K562 (cell line): ENCODE measurements around the gene VWF. TPM values are rescaled to one million over a fixed set of nuclear protein-coding genes. Genes with fewer than 3 reads are reported as not detected.

Experiments used
- ATAC-seq: fragments of 200-7000 bp; cut with Tn5 transposase; 3 replicates; pipeline ENCODE4 v1.9.1; 2020; ENCODE audit warnings: moderate library complexity
- BruUV-seq: library from RNA; stranded (reverse); fragments of 400-500 nt; replicated peaks from 2 replicates; lab custom pipeline; 2021; lab: Mats Ljungman, UMichigan
- CTCF ChIA-PET: fragments of 300-600 bp; formaldehyde crosslinking; extraction: SDS; loops from one replicate; lab custom pipeline; 2021; ENCODE audit warnings: low intra/inter-chr PET ratio; lab: Yijun Ruan, JAX
- POLR2A ChIA-PET: fragments of 300-600, 350-650 bp; sonication (Branson Sonifier 250); formaldehyde crosslinking; extraction: SDS; loops from one replicate; lab custom pipeline; 2021; ENCODE audit warnings: antibody characterized with exemption, inconsistent platforms; lab: Yijun Ruan, JAX
- DNase-seq, 4 experiments: peaks; one replicate each; pipeline versions ENCODE4 v3.0.0 to v3.0.0-alpha.2; 2011 to 2018; ENCODE audit warnings: low spot score in 3 of 4, mixed read lengths in 3 of 4; ENCODE audit errors: extremely low read depth in 1 of 4
- FAIRE-seq: peaks from 2 replicates; lab custom pipeline; 2011; peaks lifted over from hg19 to GRCh38; lab: Jason Lieb, UNC
- H2AFZ ChIP-seq: 2 replicates; pipeline ENCODE4 v1.6.0; 2011; ENCODE audit warnings: low read depth, low read length, control low read depth, inconsistent platforms
- H3K27ac ChIP-seq: fragments of 200-600 bp; 3 replicates; pipeline ENCODE4 v1.8.0; 2011; ENCODE audit warnings: low read depth, mild to moderate bottlenecking, control low read depth, inconsistent platforms, low read length, moderate library complexity, mixed read lengths; ENCODE audit errors: extremely low read depth
- H3K27me3 ChIP-seq, 2 experiments: fragments of 300-600 bp in 1 of 2; 2 replicates in 1 of 2; 3 replicates in 1 of 2; pipeline versions ENCODE4 v1.6.0 to v1.8.0; 2011; ENCODE audit warnings: inconsistent platforms in 2 of 2, low read length in 2 of 2, mild to moderate bottlenecking in 1 of 2, mixed read lengths in 1 of 2, moderate library complexity in 1 of 2; ENCODE audit not compliant: control insufficient read depth in 2 of 2, insufficient read depth in 2 of 2
- H3K36me3 ChIP-seq: fragments of 300-600 bp; 3 replicates; pipeline ENCODE4 v1.8.0; 2011; ENCODE audit warnings: mild to moderate bottlenecking, low read length, inconsistent platforms; ENCODE audit not compliant: control insufficient read depth, insufficient read depth
- H3K4me1 ChIP-seq, 2 experiments: fragments of 200-600 bp in 1 of 2; replicated peaks in 1 of 2; 2 replicates in 1 of 2; 3 replicates in 1 of 2; pipeline versions ENCODE4 v1.5.1 to v1.8.0; 2011; ENCODE audit warnings: inconsistent platforms in 2 of 2, low read length in 2 of 2, mild to moderate bottlenecking in 1 of 2, mixed read lengths in 1 of 2, moderate library complexity in 1 of 2; ENCODE audit not compliant: control insufficient read depth in 2 of 2, insufficient read depth in 2 of 2
- H3K4me2 ChIP-seq: 2 replicates; pipeline ENCODE4 v1.6.1; 2011; ENCODE audit warnings: low read length, control low read depth, inconsistent platforms, mixed read lengths; ENCODE audit not compliant: insufficient read depth
- H3K4me3 ChIP-seq: fragments of 200-600 bp; sonication (generic), shearing (Covaris generic); 2 replicates; pipeline ENCODE4 v1.5.1; 2016; ENCODE audit warnings: control low read depth, inconsistent platforms
- H3K79me2 ChIP-seq: fragments of 200-600 bp; 3 replicates; pipeline ENCODE4 v1.8.0; 2011; ENCODE audit warnings: low read length, inconsistent platforms; ENCODE audit not compliant: control insufficient read depth, insufficient read depth
- H3K9ac ChIP-seq, 2 experiments: 2 replicates each; pipeline versions ENCODE4 v1.6.0 to v1.6.1; 2011; ENCODE audit warnings: low read depth in 2 of 2, low read length in 2 of 2, control low read depth in 1 of 2, inconsistent platforms in 1 of 2, mild to moderate bottlenecking in 1 of 2, mixed read lengths in 1 of 2; ENCODE audit not compliant: insufficient read depth in 1 of 2
- H3K9me1 ChIP-seq: one replicate; pipeline ENCODE4 v1.6.0; 2011; ENCODE audit warnings: inconsistent platforms, mild to moderate bottlenecking, low read length, moderate library complexity; ENCODE audit not compliant: control insufficient read depth, insufficient read depth
- H3K9me3 ChIP-seq: replicated peaks from 2 replicates; pipeline ENCODE4 v1.5.1; 2011; ENCODE audit warnings: low read depth, low read length, inconsistent platforms; ENCODE audit not compliant: control insufficient read depth, insufficient read depth
- H4K20me1 ChIP-seq: replicated peaks from 2 replicates; pipeline ENCODE4 v1.6.1; 2011; ENCODE audit warnings: low read length, inconsistent platforms, mixed read lengths; ENCODE audit not compliant: control insufficient read depth, insufficient read depth
- ARNT ChIP-seq, 2 experiments: fragments of 450-650 bp; IDR thresholded peaks; 2 replicates each; pipeline ENCODE4 v1.6.1; 2016; ENCODE audit warnings: mild to moderate bottlenecking in 1 of 2
- CEBPG ChIP-seq, 3 experiments: fragments of 200-800 bp in 1 of 3; sonication (Bioruptor generic) in 1 of 3; sonication (generic) in 1 of 3; formaldehyde crosslinking in 1 of 3; IDR thresholded peaks in 2 of 3; conservative IDR thresholded peaks in 1 of 3; 2 replicates each; pipeline versions ENCODE4 v1.6.1 to v1.8.0; 2016 to 2022; ENCODE audit warnings: missing compliant biosample characterization in 2 of 3, missing genetic modification characterization in 2 of 3, mild to moderate bottlenecking in 1 of 3, missing genetic modification reagents in 1 of 3
- CHCHD3 ChIP-seq: fragments of 250-450 bp; sonication (Bioruptor Pico); IDR thresholded peaks from 2 replicates; pipeline ENCODE4 v2.1.2; 2022; ENCODE audit warnings: mild to moderate bottlenecking
- FOXK1 ChIP-seq: sonication (generic); formaldehyde crosslinking; IDR thresholded peaks from 2 replicates; pipeline ENCODE4 v1.8.0; 2022; ENCODE audit warnings: missing genetic modification reagents, mild to moderate bottlenecking, borderline replicate concordance
- HMG20B ChIP-seq: fragments of 250-450 bp; sonication (Bioruptor Pico); IDR thresholded peaks from 2 replicates; pipeline ENCODE4 v1.5.0; 2021; ENCODE audit warnings: mild to moderate bottlenecking
- JUNB ChIP-seq: fragments of 450-650 bp; formaldehyde crosslinking; conservative IDR thresholded peaks from 2 replicates; pipeline ENCODE4 v1.4.0; 2020; ENCODE audit warnings: mild to moderate bottlenecking
- JUND ChIP-seq, 2 experiments: IDR thresholded peaks; 2 replicates in 1 of 2; 3 replicates in 1 of 2; pipeline ENCODE4 v1.6.1; 2011; ENCODE audit warnings: borderline replicate concordance in 2 of 2, low read depth in 2 of 2, low read length in 2 of 2, improper control_type of control experiment in 1 of 2, missing biosample characterization in 1 of 2, missing genetic modification characterization in 1 of 2, missing genetic modification reagents in 1 of 2
- MCM5 ChIP-seq: fragments of 450-650 bp; IDR thresholded peaks from 2 replicates; pipeline ENCODE4 v1.6.1; 2016; ENCODE audit warnings: low read depth
- MTA2 ChIP-seq: fragments of 450-650 bp; IDR thresholded peaks from 2 replicates; pipeline ENCODE4 v1.6.1; 2016; ENCODE audit warnings: low read depth
- MTA3 ChIP-seq: fragments of 450-650 bp; formaldehyde crosslinking; IDR thresholded peaks from 2 replicates; pipeline ENCODE4 v1.6.1; 2017; ENCODE audit warnings: mild to moderate bottlenecking, borderline replicate concordance
- RFX5 ChIP-seq: IDR thresholded peaks from 2 replicates; pipeline ENCODE4 v1.6.1; 2011; ENCODE audit warnings: low read depth, mild to moderate bottlenecking, improper control_type of control experiment, low read length
- RREB1 ChIP-seq: fragments of 250-450 bp; sonication (Bioruptor Pico); IDR thresholded peaks from 2 replicates; pipeline ENCODE4 v1.4.0; 2020
- SREBF2 ChIP-seq: sonication (generic); formaldehyde crosslinking; IDR thresholded peaks from 2 replicates; pipeline ENCODE4 v1.4.0; 2020; ENCODE audit warnings: mild to moderate bottlenecking, missing genetic modification reagents
- ZBTB43 ChIP-seq: sonication (generic); formaldehyde crosslinking; IDR thresholded peaks from 2 replicates; pipeline ENCODE4 v1.8.0; 2023; ENCODE audit warnings: mild to moderate bottlenecking, missing genetic modification reagents
- ZC3H8 ChIP-seq: fragments of 450-650 bp; IDR thresholded peaks from 2 replicates; pipeline ENCODE4 v1.6.1; 2017
- WGBS: fragments of 100-300 bp; shearing (Covaris generic); methylation state at CpG from one replicate; pipeline ENCODE4 v1.1.6; 2016; ENCODE audit warnings: low coverage, mixed read lengths; ENCODE audit not compliant: insufficient coverage; ENCODE audit errors: missing lambda C conversion rate; 5-methylcytosine and 5-hydroxymethylcytosine counted together
- in situ Hi-C: fragments of 300-500 bp; cut with MboI; formaldehyde crosslinking; loops from 4 replicates; pipeline ENCODE4 v1.15.0; 2018; ENCODE audit warnings: inconsistent platforms, mixed read lengths
- intact Hi-C: fragments of 100-400 bp; cut with micrococcal nuclease; formaldehyde crosslinking; loops from 2 replicates; pipeline ENCODE4 v1.14.2; 2022
- polyA plus RNA-seq, 8 experiments: library from polyadenylated mRNA; depleted of rRNA in 4 of 8; stranded (reverse) in 5 of 8; unstranded in 3 of 8; fragments of >200 nt; fragmentation: Nextera tagmentation in 2 of 8; fragmentation: Illumina TruSeq in 1 of 8; extraction: Ambion mirVana in 2 of 8; extraction: Trizol in 1 of 8; gene quantifications; 2 replicates each; pipeline versions ENCODE4 v1.2.1 to v1.2.3, GENCODE V29; 2011 to 2014; ENCODE audit warnings: inconsistent platforms in 1 of 8, missing spikeins in 1 of 8
- total RNA-seq, 7 experiments: library from RNA; depleted of rRNA in 6 of 7; stranded (reverse); fragments of >200 nt in 6 of 7; fragmentation: Illumina TruSeq in 2 of 7; extraction: Trizol in 2 of 7; gene quantifications; 2 replicates each; pipeline versions ENCODE4 v1.2.1 to v1.2.3, GENCODE V29; 2011 to 2021; ENCODE audit warnings: low replicate concordance in 1 of 7

VWF gene
- total and polyA plus RNA-seq, 9 of the 15 experiments (the other 6 are each of a cell fraction or from before 2014, with no cell fraction given) = 0.53 TPM; not detected in 8

- no peak for DNase-seq
- intact Hi-C loops = no loop called here
- no peak overlapping the region for H2AFZ ChIP-seq
- no peak for ATAC-seq
- no peak overlapping the region for H3K4me2 ChIP-seq
- TF ChIP-seq RFX5 = no peak
- TF ChIP-seq CHCHD3 (CRISPR knock-in tag) = no peak
- no peak for TF ChIP-seq HMG20B (CRISPR knock-in tag)
- TF ChIP-seq SREBF2 (CRISPR knock-in tag) = no peak
- TF ChIP-seq JUND (IDR thresholded peaks at IDR 0.05; ENCODE audit: borderline replicate concordance, low read depth, low read length) = no peak
- no peak for TF ChIP-seq JUND (tag; IDR thresholded peaks at IDR 0.05; ENCODE audit: borderline replicate concordance, low read depth, low read length)
- no peak for TF ChIP-seq JUNB (CRISPR knock-in tag)
- TF ChIP-seq FOXK1 (CRISPR knock-in tag) = no peak
- no peak for TF ChIP-seq MCM5
- TF ChIP-seq ZC3H8 = no peak
- no peak for TF ChIP-seq CEBPG (CRISPR knock-in tag; IDR thresholded peaks at IDR 0.05)
- TF ChIP-seq CEBPG (tag; conservative IDR thresholded peaks at IDR 0.05 in 1 of 2, IDR thresholded peaks at IDR 0.05 in 1 of 2) = no peak
- no peak for TF ChIP-seq MTA2
- TF ChIP-seq RREB1 (CRISPR knock-in tag) = no peak
- TF ChIP-seq ARNT (IDR thresholded peaks at IDR 0.05) = no peak
- no peak for TF ChIP-seq ZBTB43
- TF ChIP-seq MTA3 = no peak
- ChIA-PET CTCF (no interaction called here), POLR2A (no interaction called here)
- no peaks in the 10 kb centered on the region for H3K79me2 ChIP-seq
- H3K36me3 ChIP-seq = no peaks in the 10 kb centered on the region
- FAIRE-seq = no peak
- no peaks in the 10 kb centered on the region for H3K9me3 ChIP-seq
- no peaks in the 10 kb centered on the region for H3K27me3 ChIP-seq
- no peak overlapping the region for H3K27ac ChIP-seq
- H3K9me1 ChIP-seq = no peaks in the 10 kb centered on the region
- no peaks in the 10 kb centered on the region for H4K20me1 ChIP-seq
- no peaks in the 10 kb centered on the region for H3K4me1 ChIP-seq
- BruUV-seq = no TSS peak
- in situ Hi-C loops = no loop called here
- 0% methylated on average over 5 of the region's 5 CpGs for WGBS
- no peak overlapping the region for H3K4me3 ChIP-seq
- no peak overlapping the region for H3K9ac ChIP-seq
These were observed 167.5 kb downstream of the VWF start for GRCh38 chr12:5956987-5957386.
